Inflammatory macrophage treated with lipopolysaccharide for 1 hour (primary cell): ENCODE measurements around the gene CDH26.

ENCODE experiments used
- DNase-seq, 2 donors: peaks; one replicate each; pipeline ENCODE4 v3.0.0-alpha.2; 2020 to 2022

Gene CDH26

GRCh38 chr20:60048634-60049521 lies 90.7 kb downstream of the CDH26 start:
- DNase-seq: no peak

GRCh38 chr20:60049601-60050000 lies 91.4 kb downstream of the CDH26 start:
- DNase-seq: no peak

GRCh38 chr20:60050193-60050947 lies 92.1 kb downstream of the CDH26 start:
- DNase-seq: no peak

- no peak for DNase-seq
Observed at GRCh38 chr20:60051911-60052310, 93.7 kb downstream of the CDH26 start.

- no peak for DNase-seq
Observed at GRCh38 chr20:60052322-60052721, 94.1 kb downstream of the CDH26 start.

- DNase-seq: no peak
Observed at GRCh38 chr20:60053125-60053817, 95.0 kb downstream of the CDH26 start.

GRCh38 chr20:60053818-60054190 lies 95.6 kb downstream of the CDH26 start:
- no peak for DNase-seq

- peak; percentile 34 to 51 for DNase-seq
Observed at GRCh38 chr20:60054716-60055634, 96.8 kb downstream of the CDH26 start.

GRCh38 chr20:60055740-60056139 lies 97.5 kb downstream of the CDH26 start:
- DNase-seq: peak; percentile 74 to 75

GRCh38 chr20:60056407-60057122 lies 98.3 kb downstream of the CDH26 start:
- no peak for DNase-seq

GRCh38 chr20:60057123-60057865 lies 99.1 kb downstream of the CDH26 start:
- peak; percentile 52 to 91 for DNase-seq

- DNase-seq: peak; percentile 48 to 54
Observed at GRCh38 chr20:60057866-60058807, 99.9 kb downstream of the CDH26 start.

GRCh38 chr20:60058879-60059278 lies 100.7 kb downstream of the CDH26 start:
- no peak for DNase-seq

GRCh38 chr20:60060006-60060557 lies 101.9 kb downstream of the CDH26 start:
- no peak for DNase-seq

GRCh38 chr20:60060593-60060992 lies 102.4 kb downstream of the CDH26 start:
- no peak for DNase-seq

GRCh38 chr20:60062431-60063047 lies 104.3 kb downstream of the CDH26 start:
- no peak for DNase-seq

GRCh38 chr20:60063048-60063451 lies 104.8 kb downstream of the CDH26 start:
- DNase-seq: no peak

- DNase-seq: no peak
Observed at GRCh38 chr20:60063739-60064380, 105.6 kb downstream of the CDH26 start.
